Activated T-helper 1 cell treated with anti-CD3 and anti-CD28 coated beads, Interleukin-2, amount 50 U/mL, for 16 hours (primary cell): ENCODE data around the gene USH2A.
"Not testable (repeated sequence)": the region's sequence is repeated elsewhere in the genome, so short reads cannot be mapped to it uniquely, and the experiment has no call there.

Source experiments
- DNase-seq, 2 donors: peaks; one replicate each; pipeline ENCODE4 v3.0.0-alpha.2; 2020; ENCODE audit warnings: low read depth in 1 of 2, low spot score in 1 of 2

Gene USH2A

GRCh38 chr1:216201946-216202345 is 221.3 kb downstream of the USH2A start:
- no peak for DNase-seq

GRCh38 chr1:216200941-216201340 is 222.3 kb downstream of the USH2A start:
- DNase-seq, result no peak

GRCh38 chr1:216194721-216195120 is 228.5 kb downstream of the USH2A start:
- DNase-seq, result no peak

- DNase-seq, result no peak
Measured at GRCh38 chr1:216193839-216194443, 229.3 kb downstream of the USH2A start.

GRCh38 chr1:216190438-216190837 is 232.8 kb downstream of the USH2A start:
- DNase-seq, result no peak

GRCh38 chr1:216186816-216187215 is 236.4 kb downstream of the USH2A start:
- no peak for DNase-seq

GRCh38 chr1:216186141-216186540 is 237.1 kb downstream of the USH2A start:
- DNase-seq, result no peak

- DNase-seq, result no peak
Measured at GRCh38 chr1:216184126-216184680, 239.0 kb downstream of the USH2A start.

- no peak for DNase-seq
Measured at GRCh38 chr1:216183454-216183853, 239.8 kb downstream of the USH2A start.

- no peak for DNase-seq
Measured at GRCh38 chr1:216183007-216183406, 240.2 kb downstream of the USH2A start.

GRCh38 chr1:216181590-216181989 is 241.7 kb downstream of the USH2A start:
- no peak for DNase-seq

GRCh38 chr1:216178281-216178680 is 245.0 kb downstream of the USH2A start:
- no peak for DNase-seq

GRCh38 chr1:216176970-216177369 is 246.3 kb downstream of the USH2A start:
- no peak for DNase-seq

GRCh38 chr1:216175714-216176113 is 247.5 kb downstream of the USH2A start:
- no peak for DNase-seq

GRCh38 chr1:216173376-216173995 is 249.8 kb downstream of the USH2A start:
- no peak for DNase-seq

- DNase-seq, result no peak
Measured at GRCh38 chr1:216169351-216169750, 253.9 kb downstream of the USH2A start.

- no peak for DNase-seq
Measured at GRCh38 chr1:216168546-216168945, 254.7 kb downstream of the USH2A start.

- DNase-seq, result no peak
Measured at GRCh38 chr1:216154063-216154462, 269.2 kb downstream of the USH2A start.

- DNase-seq, result no peak
Measured at GRCh38 chr1:216153130-216153529, 270.1 kb downstream of the USH2A start.

- not testable (repeated sequence) for DNase-seq
Measured at GRCh38 chr1:216145451-216146018, 277.7 kb downstream of the USH2A start.

GRCh38 chr1:216144661-216145450 is 278.4 kb downstream of the USH2A start:
- DNase-seq, result no peak

- no peak for DNase-seq
Measured at GRCh38 chr1:216142921-216143320, 280.3 kb downstream of the USH2A start.
